LNCaP clone FGC (cell line): ENCODE data around the gene AIFM3.

ENCODE experiments used
- DNase-seq: peaks from one replicate; pipeline ENCODE4 v3.0.0-alpha.2; 2011; ENCODE audit warnings: low read depth
- H3K4me3 ChIP-seq: 2 replicates; pipeline ENCODE4 v1.5.1; 2011; ENCODE audit warnings: mild to moderate bottlenecking, low read depth, low read length, control low read depth
- CTCF ChIP-seq: IDR thresholded peaks from 2 replicates; pipeline ENCODE4 v1.5.1; 2012; ENCODE audit warnings: mild to moderate bottlenecking; ENCODE audit not compliant: control insufficient read depth, insufficient read depth; ENCODE audit errors: extremely low read depth

AIFM3 gene

GRCh38 chr22:20990184-20991180 lies 23.4 kb downstream of the AIFM3 start:
- DNase-seq, result no peak
- H3K4me3 ChIP-seq, result no peak overlapping the region
- no peak for TF ChIP-seq CTCF

GRCh38 chr22:20991252-20992055 lies 24.4 kb downstream of the AIFM3 start:
- TF ChIP-seq CTCF, result no peak
- DNase-seq, result no peak
- no peak overlapping the region for H3K4me3 ChIP-seq

GRCh38 chr22:20992056-20992442 lies 25.0 kb downstream of the AIFM3 start:
- H3K4me3 ChIP-seq, result no peak overlapping the region
- no peak for DNase-seq
- TF ChIP-seq CTCF, result no peak

GRCh38 chr22:20992456-20993303 lies 25.6 kb downstream of the AIFM3 start:
- DNase-seq, result no peak
- TF ChIP-seq CTCF, result no peak
- H3K4me3 ChIP-seq, result no peak overlapping the region

- DNase-seq, result no peak
- no peak overlapping the region for H3K4me3 ChIP-seq
- TF ChIP-seq CTCF, result no peak
Observed at GRCh38 chr22:20993304-20994127, 26.5 kb downstream of the AIFM3 start.
